WTC11 (cell line): Measurements from ENCODE around the gene TTI1. TPM values are rescaled to one million over a fixed set of nuclear protein-coding genes. Genes with fewer than 3 reads are reported as not detected.

Source experiments
- ATAC-seq: fragments of 200-7000 bp; cut with Tn5 transposase; 2 replicates; pipeline ENCODE4 v1.10.0; 2021; ENCODE audit warnings: mild to moderate bottlenecking, moderate library complexity
- CTCF ChIA-PET: fragments of 300-600 bp; sonication (Branson Sonifier 250); formaldehyde crosslinking; loops from one replicate; lab custom pipeline; 2021; ENCODE audit warnings: antibody characterized with exemption; lab: Charles Lee
- POLR2A ChIA-PET: fragments of 350-600 bp; sonication (Branson Sonifier 250); formaldehyde crosslinking; loops from one replicate; lab custom pipeline; 2021; ENCODE audit warnings: antibody characterized with exemption; lab: Charles Lee
- DNase-seq: peaks from one replicate; pipeline ENCODE4 v3.0.0; 2021; ENCODE audit warnings: low spot score
- H3K27ac Mint-ChIP-seq: 2 replicates; pipeline ENCODE4 v1.8.0; 2021; ENCODE audit warnings: mixed read lengths
- H3K27me3 Mint-ChIP-seq: 2 replicates; pipeline ENCODE4 v1.8.0; 2021; ENCODE audit warnings: low read depth, mild to moderate bottlenecking, moderate library complexity, mixed read lengths
- H3K36me3 Mint-ChIP-seq: 2 replicates; pipeline ENCODE4 v1.8.0; 2021; ENCODE audit warnings: mixed read lengths
- H3K4me1 Mint-ChIP-seq: 2 replicates; pipeline ENCODE4 v1.8.0; 2022; ENCODE audit warnings: mixed read lengths
- H3K4me3 Mint-ChIP-seq: 2 replicates; pipeline ENCODE4 v1.8.0; 2021; ENCODE audit warnings: mild to moderate bottlenecking, moderate library complexity, mixed read lengths
- H3K9me3 Mint-ChIP-seq: 2 replicates; pipeline ENCODE4 v1.8.0; 2021; ENCODE audit warnings: mixed read lengths
- ARID4B ChIP-seq: sonication (generic); formaldehyde crosslinking; IDR thresholded peaks from 2 replicates; pipeline ENCODE4 v1.8.0; 2023; ENCODE audit warnings: missing genetic modification reagents, mild to moderate bottlenecking, borderline replicate concordance
- CDX4 ChIP-seq: fragments of 250-450 bp; sonication (Bioruptor Pico); IDR thresholded peaks from 2 replicates; pipeline ENCODE4 v1.9.0; 2021; ENCODE audit warnings: moderate library complexity, mild to moderate bottlenecking, inconsistent platforms, borderline replicate concordance
- E2F1 ChIP-seq: sonication (generic); formaldehyde crosslinking; IDR thresholded peaks from 2 replicates; pipeline ENCODE4 v1.8.0; 2022; ENCODE audit warnings: mild to moderate bottlenecking, missing genetic modification reagents
- E2F5 ChIP-seq: sonication (generic); formaldehyde crosslinking; IDR thresholded peaks from 2 replicates; pipeline ENCODE4 v1.8.1; 2022; ENCODE audit warnings: mild to moderate bottlenecking, moderate library complexity, missing genetic modification reagents
- ERG ChIP-seq: fragments of 250-450 bp; sonication (Bioruptor Pico); IDR thresholded peaks from 2 replicates; pipeline ENCODE4 v1.8.0; 2021; ENCODE audit warnings: mild to moderate bottlenecking
- ETV6 ChIP-seq: sonication (generic); formaldehyde crosslinking; IDR thresholded peaks from 2 replicates; pipeline ENCODE4 v1.8.1; 2022; ENCODE audit warnings: mild to moderate bottlenecking, missing genetic modification reagents
- GRHL2 ChIP-seq: fragments of 250-450 bp; sonication (Bioruptor Pico); IDR thresholded peaks from 2 replicates; pipeline ENCODE4 v1.8.0; 2022; ENCODE audit warnings: mild to moderate bottlenecking, moderate library complexity; ENCODE audit not compliant: insufficient replicate concordance, severe bottlenecking
- GTF2I ChIP-seq: fragments of 250-450 bp; sonication (Bioruptor Pico); conservative IDR thresholded peaks from 2 replicates; pipeline ENCODE4 v1.4.0; 2021; ENCODE audit warnings: mild to moderate bottlenecking
- HMGA2 ChIP-seq: fragments of 250-450 bp; sonication (Bioruptor Pico); IDR thresholded peaks from 2 replicates; pipeline ENCODE4 v1.4.0; 2021; ENCODE audit warnings: mild to moderate bottlenecking, moderate library complexity
- KAT7 ChIP-seq: sonication (generic); formaldehyde crosslinking; IDR thresholded peaks from 2 replicates; pipeline ENCODE4 v1.8.1; 2023; ENCODE audit warnings: missing genetic modification reagents, mild to moderate bottlenecking, borderline replicate concordance
- NR1H2 ChIP-seq: sonication (generic); formaldehyde crosslinking; IDR thresholded peaks from 2 replicates; pipeline ENCODE4 v1.9.0; 2021; ENCODE audit warnings: mild to moderate bottlenecking, moderate library complexity, missing genetic modification reagents
- NR2C2 ChIP-seq: sonication (generic); formaldehyde crosslinking; IDR thresholded peaks from 2 replicates; pipeline ENCODE4 v1.8.0; 2022; ENCODE audit warnings: mild to moderate bottlenecking, missing genetic modification reagents
- NR3C1 ChIP-seq: sonication (generic); formaldehyde crosslinking; conservative IDR thresholded peaks from 2 replicates; pipeline ENCODE4 v1.8.1; 2023; ENCODE audit warnings: low read depth, mild to moderate bottlenecking, missing genetic modification reagents
- OVOL2 ChIP-seq: fragments of 250-450 bp; sonication (Bioruptor Pico); IDR thresholded peaks from 2 replicates; pipeline ENCODE4 v1.9.0; 2021; ENCODE audit warnings: mild to moderate bottlenecking, borderline replicate concordance
- PRDM15 ChIP-seq: sonication (generic); formaldehyde crosslinking; IDR thresholded peaks from 2 replicates; pipeline ENCODE4 v1.8.0; 2022; ENCODE audit warnings: missing genetic modification reagents
- PRRX2 ChIP-seq: fragments of 250-450 bp; sonication (Bioruptor Pico); IDR thresholded peaks from 2 replicates; pipeline ENCODE4 v1.8.0; 2021; ENCODE audit warnings: mild to moderate bottlenecking
- TCF7 ChIP-seq: sonication (generic); formaldehyde crosslinking; IDR thresholded peaks from 2 replicates; pipeline ENCODE4 v1.8.0; 2022; ENCODE audit warnings: mild to moderate bottlenecking, low read depth, missing genetic modification reagents, moderate library complexity
- ZNF219 ChIP-seq: sonication (generic); formaldehyde crosslinking; IDR thresholded peaks from 2 replicates; pipeline ENCODE4 v1.8.0; 2023; ENCODE audit warnings: missing genetic modification reagents, mild to moderate bottlenecking, borderline replicate concordance
- ZNF232 ChIP-seq: sonication (generic); formaldehyde crosslinking; IDR thresholded peaks from 2 replicates; pipeline ENCODE4 v1.8.0; 2022; ENCODE audit warnings: mild to moderate bottlenecking, missing genetic modification reagents
- ZNF317 ChIP-seq: sonication (generic); formaldehyde crosslinking; IDR thresholded peaks from 2 replicates; pipeline ENCODE4 v1.8.1; 2023; ENCODE audit warnings: low read depth, mild to moderate bottlenecking, moderate library complexity, missing genetic modification reagents, borderline replicate concordance
- total RNA-seq: library from RNA; stranded (reverse); gene quantifications from 3 replicates; pipeline ENCODE4 v1.2.3, GENCODE V29; 2021

TTI1 gene
- total RNA-seq, 1 experiment from 2014 or later = 43.5 TPM

- Mint-ChIP-seq H3K27me3 (no peaks in the 10 kb centered on the region), H3K9me3 (no peaks in the 10 kb centered on the region), H3K4me1 (no peaks in the 10 kb centered on the region), H3K27ac (no peak overlapping the region), H3K4me3 (no peak overlapping the region), H3K36me3 (peaks cover 23% of the 10 kb centered on the region)
- ATAC-seq (no peak), DNase-seq (no peak)
- ChIA-PET CTCF (interaction anchor here (3.0 to 3.5 kb wide), 2 partner anchors 18 to 165 kb away, joined by 58 to 76 read pairs; no protein-coding TSS in a partner anchor), POLR2A (no interaction called here)
- no peak for TF ChIP-seq HMGA2 (CRISPR knock-in tag)
- TF ChIP-seq ETV6 (CRISPR knock-in tag) = no peak
Measured at GRCh38 chr20:38055848-38056247, 22.6 kb upstream of the TTI1 start.

- ATAC-seq = no peak
- Mint-ChIP-seq H3K27me3 (no peaks in the 10 kb centered on the region), H3K9me3 (no peaks in the 10 kb centered on the region), H3K4me1 (peaks cover 2% of the 10 kb centered on the region), H3K4me3 (no peak overlapping the region), H3K36me3 (peaks cover 19% of the 10 kb centered on the region), H3K27ac (no peak overlapping the region; the same call in 1 of the 2 replicates)
- ChIA-PET CTCF (interaction anchor here (0.5 to 3.0 kb wide), 2 partner anchors 48 to 165 kb away, joined by 5 to 76 read pairs; no protein-coding TSS in a partner anchor), POLR2A (no interaction called here)
- no peak for DNase-seq
- TF ChIP-seq ERG (CRISPR knock-in tag) (no peak), CDX4 (CRISPR knock-in tag) (no peak), TCF7 (CRISPR knock-in tag) (no peak), PRDM15 (CRISPR knock-in tag) (no peak), E2F5 (CRISPR knock-in tag) (no peak), GRHL2 (CRISPR knock-in tag) (no peak), OVOL2 (no peak), GTF2I (CRISPR knock-in tag) (no peak), PRRX2 (no peak), E2F1 (CRISPR knock-in tag) (no peak), NR2C2 (CRISPR knock-in tag) (no peak), KAT7 (no peak), ZNF232 (no peak), ARID4B (CRISPR knock-in tag) (no peak), ZNF219 (CRISPR knock-in tag) (no peak), NR3C1 (CRISPR knock-in tag) (no peak), ZNF317 (CRISPR knock-in tag) (no peak), NR1H2 (CRISPR knock-in tag) (no peak)
Measured at GRCh38 chr20:38055294-38055693, 22.0 kb upstream of the TTI1 start.
